Panc1 (cell line): Measurements from ENCODE around the gene HOMER2.

Source experiments
- POLR2AphosphoS5 ChIP-seq: IDR thresholded peaks from 2 replicates; pipeline ENCODE4 v1.6.1; 2012; ENCODE audit warnings: mild to moderate bottlenecking, low read depth, low read length, moderate library complexity
- TCF7L2 ChIP-seq: IDR thresholded peaks from 2 replicates; pipeline ENCODE4 v1.6.1; 2011; ENCODE audit warnings: mild to moderate bottlenecking, low read depth, low read length, inconsistent platforms
- TF ChIP-seq, protein P1 (sequence below): fragments of 450-650 bp; IDR thresholded peaks from 2 replicates; pipeline ENCODE4 v1.5.1; 2017; ENCODE audit warnings: mild to moderate bottlenecking
- TF ChIP-seq, protein P2 (sequence below), 2 experiments: IDR thresholded peaks; 2 replicates each; pipeline ENCODE4 v1.6.1; 2011 to 2012; ENCODE audit warnings: low read depth in 2 of 2, control low read depth in 1 of 2, low read length in 1 of 2, mild to moderate bottlenecking in 1 of 2, moderate library complexity in 1 of 2; ENCODE audit not compliant: insufficient read depth in 1 of 2

DNA sequence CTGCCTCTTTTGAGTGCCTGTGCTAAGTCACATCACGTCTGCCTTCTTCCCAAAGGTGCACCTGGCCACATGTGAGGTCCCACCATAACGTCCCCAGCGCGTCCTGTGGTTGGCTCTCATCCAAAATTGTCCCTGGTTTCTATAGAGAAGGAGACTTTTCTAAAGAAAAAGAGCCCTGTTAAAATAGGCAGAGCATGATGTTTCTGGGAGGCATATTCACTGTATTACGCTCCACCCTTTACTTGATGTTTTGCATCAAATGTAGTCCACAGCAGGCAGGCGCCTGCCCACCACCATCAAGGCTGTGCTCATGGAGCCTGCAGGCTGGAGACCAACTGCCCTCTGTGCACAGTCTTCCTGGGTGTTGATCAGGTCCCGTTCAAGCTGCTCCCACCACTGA, 106.8 kb downstream of the HOMER2 start:
- TF ChIP-seq POLR2AphosphoS5 (no peak), TCF7L2 (no peak)
- TF ChIP-seq, protein P1, sequence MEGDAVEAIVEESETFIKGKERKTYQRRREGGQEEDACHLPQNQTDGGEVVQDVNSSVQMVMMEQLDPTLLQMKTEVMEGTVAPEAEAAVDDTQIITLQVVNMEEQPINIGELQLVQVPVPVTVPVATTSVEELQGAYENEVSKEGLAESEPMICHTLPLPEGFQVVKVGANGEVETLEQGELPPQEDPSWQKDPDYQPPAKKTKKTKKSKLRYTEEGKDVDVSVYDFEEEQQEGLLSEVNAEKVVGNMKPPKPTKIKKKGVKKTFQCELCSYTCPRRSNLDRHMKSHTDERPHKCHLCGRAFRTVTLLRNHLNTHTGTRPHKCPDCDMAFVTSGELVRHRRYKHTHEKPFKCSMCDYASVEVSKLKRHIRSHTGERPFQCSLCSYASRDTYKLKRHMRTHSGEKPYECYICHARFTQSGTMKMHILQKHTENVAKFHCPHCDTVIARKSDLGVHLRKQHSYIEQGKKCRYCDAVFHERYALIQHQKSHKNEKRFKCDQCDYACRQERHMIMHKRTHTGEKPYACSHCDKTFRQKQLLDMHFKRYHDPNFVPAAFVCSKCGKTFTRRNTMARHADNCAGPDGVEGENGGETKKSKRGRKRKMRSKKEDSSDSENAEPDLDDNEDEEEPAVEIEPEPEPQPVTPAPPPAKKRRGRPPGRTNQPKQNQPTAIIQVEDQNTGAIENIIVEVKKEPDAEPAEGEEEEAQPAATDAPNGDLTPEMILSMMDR = no peak
- TF ChIP-seq, protein P2, sequence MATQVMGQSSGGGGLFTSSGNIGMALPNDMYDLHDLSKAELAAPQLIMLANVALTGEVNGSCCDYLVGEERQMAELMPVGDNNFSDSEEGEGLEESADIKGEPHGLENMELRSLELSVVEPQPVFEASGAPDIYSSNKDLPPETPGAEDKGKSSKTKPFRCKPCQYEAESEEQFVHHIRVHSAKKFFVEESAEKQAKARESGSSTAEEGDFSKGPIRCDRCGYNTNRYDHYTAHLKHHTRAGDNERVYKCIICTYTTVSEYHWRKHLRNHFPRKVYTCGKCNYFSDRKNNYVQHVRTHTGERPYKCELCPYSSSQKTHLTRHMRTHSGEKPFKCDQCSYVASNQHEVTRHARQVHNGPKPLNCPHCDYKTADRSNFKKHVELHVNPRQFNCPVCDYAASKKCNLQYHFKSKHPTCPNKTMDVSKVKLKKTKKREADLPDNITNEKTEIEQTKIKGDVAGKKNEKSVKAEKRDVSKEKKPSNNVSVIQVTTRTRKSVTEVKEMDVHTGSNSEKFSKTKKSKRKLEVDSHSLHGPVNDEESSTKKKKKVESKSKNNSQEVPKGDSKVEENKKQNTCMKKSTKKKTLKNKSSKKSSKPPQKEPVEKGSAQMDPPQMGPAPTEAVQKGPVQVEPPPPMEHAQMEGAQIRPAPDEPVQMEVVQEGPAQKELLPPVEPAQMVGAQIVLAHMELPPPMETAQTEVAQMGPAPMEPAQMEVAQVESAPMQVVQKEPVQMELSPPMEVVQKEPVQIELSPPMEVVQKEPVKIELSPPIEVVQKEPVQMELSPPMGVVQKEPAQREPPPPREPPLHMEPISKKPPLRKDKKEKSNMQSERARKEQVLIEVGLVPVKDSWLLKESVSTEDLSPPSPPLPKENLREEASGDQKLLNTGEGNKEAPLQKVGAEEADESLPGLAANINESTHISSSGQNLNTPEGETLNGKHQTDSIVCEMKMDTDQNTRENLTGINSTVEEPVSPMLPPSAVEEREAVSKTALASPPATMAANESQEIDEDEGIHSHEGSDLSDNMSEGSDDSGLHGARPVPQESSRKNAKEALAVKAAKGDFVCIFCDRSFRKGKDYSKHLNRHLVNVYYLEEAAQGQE (IDR thresholded peaks at IDR 0.05; ENCODE audit: insufficient read depth in 1 of 2, low read depth in 2 of 2, low read length in 1 of 2) = no peak
